ENCODE measurements around the gene CHCHD6.

Gene CHCHD6

DNA sequence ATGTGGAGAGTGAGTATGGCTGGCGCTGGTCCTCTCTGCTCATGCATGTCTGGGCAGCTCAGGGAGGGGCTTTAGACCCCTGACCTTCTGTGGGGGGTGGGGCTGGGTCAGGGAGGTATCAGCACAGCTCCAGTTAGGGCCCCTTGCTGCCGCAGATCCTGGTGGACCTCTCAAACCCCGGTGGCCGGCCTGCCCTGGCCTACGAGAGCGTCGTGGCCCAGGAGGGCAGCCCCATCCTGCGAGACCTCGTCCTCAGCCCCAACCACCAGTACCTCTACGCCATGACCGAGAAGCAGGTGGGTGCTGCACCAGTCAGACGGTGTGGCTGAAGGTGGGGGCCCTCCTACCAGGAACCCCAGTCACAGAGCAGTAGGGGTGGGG is 299.1 kb downstream of the CHCHD6 start:
- DNase-seq (ENCODE audit: low read depth in 2 of 3, low spot score in 1 of 3): no peak

DNA sequence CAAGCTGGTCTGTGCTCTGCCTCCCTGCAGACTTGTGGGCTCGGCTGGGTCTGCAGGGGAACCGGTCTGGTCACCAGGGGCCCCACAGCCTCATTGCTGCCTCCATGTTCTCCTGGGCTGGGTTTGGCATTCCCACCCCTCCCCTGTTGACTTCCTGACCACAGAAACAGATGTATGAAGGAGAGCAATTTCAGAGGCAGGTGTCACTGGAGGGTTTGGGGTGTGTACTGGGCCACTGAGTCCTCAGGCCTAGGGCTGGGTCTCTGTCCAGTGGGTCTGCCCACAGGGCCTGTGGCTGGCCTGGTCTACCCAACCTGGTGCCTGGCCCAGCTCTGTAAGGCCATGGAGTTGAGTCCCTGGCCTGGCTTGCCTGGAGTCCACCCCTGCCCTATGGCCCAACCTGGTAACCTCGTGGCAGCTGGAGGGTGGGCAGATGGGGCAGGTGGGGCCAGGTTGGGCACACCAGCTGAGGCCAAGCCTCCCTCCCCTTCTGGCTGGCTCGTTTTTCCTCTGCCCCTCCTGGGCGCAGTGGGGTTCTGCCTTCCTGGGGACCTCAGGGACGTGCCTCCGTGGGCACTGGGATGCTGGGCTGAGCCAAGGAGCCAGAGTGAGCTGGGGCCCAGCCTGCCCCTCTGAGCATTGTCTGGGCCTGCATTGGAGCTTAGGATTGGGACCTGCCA is 299.7 kb downstream of the CHCHD6 start:
- DNase-seq (ENCODE audit: low read depth in 2 of 3, low spot score in 1 of 3): no peak

DNA sequence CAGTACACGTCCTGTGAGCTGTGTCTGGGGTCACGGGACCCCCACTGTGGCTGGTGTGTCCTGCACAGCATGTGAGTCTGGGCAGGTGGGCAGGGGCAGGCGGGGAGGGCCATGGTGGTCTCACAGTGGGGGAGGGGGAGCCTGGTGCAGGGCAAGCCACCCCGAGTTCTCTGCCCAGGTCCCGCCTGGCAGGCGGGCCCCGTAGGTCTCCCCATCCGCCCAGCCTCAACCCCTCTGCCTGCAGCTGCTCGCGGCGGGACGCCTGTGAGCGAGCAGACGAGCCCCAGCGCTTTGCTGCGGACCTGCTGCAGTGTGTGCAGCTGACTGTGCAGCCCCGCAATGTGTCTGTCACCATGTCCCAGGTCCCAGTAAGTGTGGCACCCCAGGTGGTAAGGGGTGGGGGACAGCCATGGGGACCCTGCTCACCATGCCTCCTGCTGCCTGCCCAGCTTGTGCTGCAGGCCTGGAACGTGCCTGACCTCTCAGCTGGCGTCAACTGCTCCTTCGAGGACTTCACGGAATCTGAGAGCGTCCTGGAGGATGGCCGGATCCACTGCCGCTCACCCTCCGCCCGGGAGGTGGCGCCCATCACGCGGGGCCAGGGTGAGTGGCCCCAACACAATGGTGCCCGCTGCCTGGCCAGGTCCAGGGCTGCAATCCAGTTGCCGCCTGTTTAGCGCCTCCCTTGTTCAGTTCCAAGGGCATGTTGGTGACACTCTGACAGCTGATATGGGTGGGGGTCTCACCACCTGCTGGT is 300.8 kb downstream of the CHCHD6 start:
- no peak for DNase-seq (ENCODE audit: low read depth in 2 of 3, low spot score in 1 of 3)

DNA sequence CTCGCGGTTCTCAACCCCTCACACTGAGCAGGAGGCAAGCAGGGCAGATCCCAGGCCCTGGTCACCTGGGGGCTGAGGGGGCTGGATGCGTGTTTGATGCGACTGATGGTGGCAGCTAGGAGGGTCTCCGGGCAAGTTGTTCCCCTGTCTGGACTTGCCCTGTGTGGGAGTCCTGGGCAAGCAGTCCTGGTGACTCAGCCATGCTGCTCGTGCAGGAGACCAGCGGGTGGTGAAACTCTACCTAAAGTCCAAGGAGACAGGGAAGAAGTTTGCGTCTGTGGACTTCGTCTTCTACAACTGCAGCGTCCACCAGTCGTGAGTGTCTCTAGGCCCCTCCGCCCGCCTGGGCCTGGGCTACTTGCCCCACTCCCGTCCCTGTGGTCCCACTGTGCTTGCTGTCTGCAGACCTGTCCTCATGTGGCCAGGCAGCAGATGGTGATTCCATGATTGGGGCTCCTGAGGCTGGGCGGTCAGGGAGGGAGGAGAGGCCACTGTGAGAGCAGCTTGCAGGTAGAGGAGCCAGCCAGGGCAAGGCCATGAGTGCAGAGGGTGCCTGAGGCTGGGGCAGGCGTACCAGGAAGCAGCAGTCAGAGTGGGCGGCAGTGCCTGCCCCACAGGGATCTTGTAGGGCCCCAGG is 301.9 kb downstream of the CHCHD6 start:
- no peak for DNase-seq (ENCODE audit: low read depth in 2 of 3, low spot score in 1 of 3)

DNA sequence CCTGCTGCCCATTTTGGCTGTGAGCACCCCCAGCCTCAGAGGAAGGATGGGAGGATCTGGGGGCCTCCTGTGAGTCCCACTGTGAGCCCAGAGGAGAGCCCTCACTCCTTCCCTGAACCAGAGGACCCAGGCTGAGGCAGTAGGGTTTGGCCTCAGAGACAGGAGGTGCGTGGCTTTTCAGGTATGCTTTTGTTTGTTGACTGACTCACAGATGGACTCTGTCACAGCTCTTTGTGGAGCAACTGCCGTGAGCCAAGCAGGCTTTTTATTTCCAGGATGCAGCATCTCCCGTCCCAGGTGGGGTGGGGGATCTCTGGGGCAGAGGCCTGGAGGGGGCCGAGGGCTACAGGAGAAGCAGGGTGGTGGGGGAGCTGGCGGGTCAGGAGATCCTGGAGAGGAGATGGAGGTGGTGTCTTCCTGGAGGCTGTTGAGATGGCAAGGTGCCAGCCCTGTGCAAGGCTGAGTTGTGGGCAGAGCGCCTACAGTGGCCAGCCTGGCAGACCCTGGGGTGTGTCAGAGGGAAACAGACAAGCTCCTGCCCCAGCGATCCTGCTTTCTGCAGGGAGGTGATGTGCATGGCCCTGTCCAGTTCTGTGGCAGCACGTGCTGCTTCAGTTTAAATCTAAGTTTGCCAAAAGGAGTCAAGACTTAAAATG is 302.9 kb downstream of the CHCHD6 start:
- no peak for DNase-seq (ENCODE audit: low read depth in 2 of 3, low spot score in 1 of 3)

DNA sequence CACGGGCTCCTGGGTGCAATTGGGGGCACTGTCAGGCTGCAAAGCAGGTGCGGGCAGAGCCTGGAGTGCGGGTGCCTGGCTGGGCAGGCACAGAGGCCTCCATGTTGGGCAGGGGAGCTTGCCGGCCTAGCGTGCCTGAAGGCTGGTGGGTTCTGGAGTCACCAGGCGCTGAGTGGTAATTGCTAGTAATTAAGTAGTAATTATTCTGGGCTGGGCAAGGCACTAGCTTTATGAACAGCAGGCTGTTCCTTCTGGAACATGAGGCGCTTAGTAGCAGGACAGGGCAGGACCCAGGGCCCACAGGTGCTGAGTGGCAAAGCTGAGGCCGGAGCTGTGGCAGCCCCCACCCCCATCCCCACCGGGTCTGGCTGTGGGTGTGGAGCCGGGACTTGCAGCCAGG is 304.2 kb downstream of the CHCHD6 start:
- no peak for DNase-seq (ENCODE audit: low read depth in 2 of 3, low spot score in 1 of 3)

DNA sequence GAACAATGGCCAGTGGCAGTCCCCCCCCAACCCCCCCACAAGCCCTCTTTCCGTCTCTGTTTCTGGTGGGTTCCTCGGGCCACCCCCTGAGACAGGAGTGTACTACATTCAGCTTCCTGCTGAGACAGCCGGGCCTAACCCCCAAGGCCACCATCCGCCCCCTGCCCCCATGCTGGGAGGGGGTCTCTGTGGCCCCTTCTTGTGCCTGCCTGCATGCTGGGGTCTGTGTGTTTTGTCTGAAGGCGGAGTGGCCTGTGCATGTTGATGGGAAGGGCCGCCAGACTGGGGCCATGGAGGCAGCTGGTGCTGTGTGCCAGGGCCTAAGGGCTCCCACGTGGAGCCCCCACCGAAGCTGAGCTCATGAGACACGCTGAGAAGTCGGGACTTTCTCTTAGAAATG is 305.5 kb downstream of the CHCHD6 start:
- DNase-seq (ENCODE audit: low read depth in 2 of 3, low spot score in 1 of 3): no peak
